Stimulated activated CD4-positive, alpha-beta T cell treated with anti-CD3 and anti-CD28 coated beads, TNF-alpha, amount 100 ng/mL, for 24 hours (primary cell): ENCODE data around the gene STAMBPL1.

Experiments
- DNase-seq, 3 experiments: peaks; one replicate each; pipeline ENCODE4 v3.0.0-alpha.2; 2020; ENCODE audit warnings: low read depth in 3 of 3

The STAMBPL1 gene

GRCh38 chr10:88892222-88892967 lies 12.3 kb downstream of the STAMBPL1 start:
- DNase-seq, result no peak

GRCh38 chr10:88893611-88894010 lies 13.6 kb downstream of the STAMBPL1 start:
- DNase-seq, result no peak

- no peak for DNase-seq
Measured at GRCh38 chr10:88895250-88895649, 15.2 kb downstream of the STAMBPL1 start.

DNA sequence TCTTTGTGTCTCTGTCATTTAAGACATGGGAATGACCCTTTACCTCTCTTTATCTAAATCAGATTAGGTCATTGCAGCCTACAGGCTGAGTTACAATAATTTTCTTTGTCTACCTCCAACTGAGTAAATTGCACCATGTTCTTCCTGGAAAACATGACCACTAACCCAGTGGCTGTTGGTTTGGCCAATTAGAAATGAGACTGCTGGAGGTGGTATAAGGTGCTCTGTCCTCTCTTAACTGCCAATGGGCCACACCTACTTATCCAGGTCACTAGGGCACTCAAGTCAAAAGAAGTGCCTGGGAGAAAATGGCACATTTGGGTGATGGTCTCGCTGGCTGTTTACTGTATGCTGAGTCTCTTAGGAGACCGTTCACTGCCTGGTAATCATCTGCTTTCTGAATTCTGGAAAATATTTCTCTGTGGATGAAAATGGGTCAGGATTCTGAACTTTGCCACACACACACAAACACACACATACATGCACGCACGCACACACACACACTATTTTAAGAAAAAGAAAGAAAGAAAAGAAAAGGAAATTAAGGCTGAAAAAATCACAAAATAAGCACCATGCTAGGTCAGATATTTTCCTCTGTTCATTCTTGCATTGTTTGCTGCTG lies 16.4 kb downstream of the STAMBPL1 start:
- no peak for DNase-seq

- peak in 1 of 3 experiments; percentile 29 for DNase-seq
Measured at GRCh38 chr10:88896994-88897853, 17.2 kb downstream of the STAMBPL1 start.

GRCh38 chr10:88898727-88899126 lies 18.7 kb downstream of the STAMBPL1 start:
- DNase-seq, result no peak

GRCh38 chr10:88899886-88900285 lies 19.8 kb downstream of the STAMBPL1 start:
- no peak for DNase-seq

DNA sequence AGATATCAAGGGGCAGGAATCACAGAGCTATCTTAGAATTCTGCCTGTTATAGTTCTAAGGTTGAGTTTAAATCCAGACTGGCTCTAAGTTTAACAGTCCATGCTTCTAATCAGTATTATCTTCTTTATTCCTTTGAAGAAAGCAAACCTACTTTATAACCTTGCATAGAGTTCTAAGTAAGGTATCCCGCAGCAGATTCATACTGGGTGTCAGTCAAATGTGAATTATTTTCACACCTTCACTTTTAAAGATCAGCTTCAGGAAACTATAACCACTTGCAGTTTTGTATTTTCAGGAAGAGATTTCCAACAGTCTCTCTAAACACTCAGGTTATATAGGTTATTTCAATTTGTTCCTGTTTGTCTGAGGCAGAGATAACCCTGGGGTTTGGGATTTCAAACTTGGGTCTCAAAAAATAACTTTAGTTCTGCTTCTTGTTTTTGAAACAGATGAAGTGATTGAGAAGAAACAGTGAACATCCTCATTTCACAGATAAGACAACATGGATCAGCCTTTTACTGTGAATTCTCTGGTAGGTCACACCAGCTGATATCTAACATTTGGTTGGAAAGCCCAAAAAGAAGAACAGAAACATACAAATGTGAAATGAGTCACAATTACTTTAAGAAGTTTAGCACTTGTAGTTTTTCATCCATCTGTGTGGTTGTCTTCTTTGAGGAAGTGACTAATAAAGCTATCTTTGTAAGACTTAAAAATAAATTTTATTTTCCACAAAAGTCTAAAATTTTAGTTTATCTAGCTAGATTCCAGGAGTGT lies 21.4 kb downstream of the STAMBPL1 start:
- no peak for DNase-seq

DNA sequence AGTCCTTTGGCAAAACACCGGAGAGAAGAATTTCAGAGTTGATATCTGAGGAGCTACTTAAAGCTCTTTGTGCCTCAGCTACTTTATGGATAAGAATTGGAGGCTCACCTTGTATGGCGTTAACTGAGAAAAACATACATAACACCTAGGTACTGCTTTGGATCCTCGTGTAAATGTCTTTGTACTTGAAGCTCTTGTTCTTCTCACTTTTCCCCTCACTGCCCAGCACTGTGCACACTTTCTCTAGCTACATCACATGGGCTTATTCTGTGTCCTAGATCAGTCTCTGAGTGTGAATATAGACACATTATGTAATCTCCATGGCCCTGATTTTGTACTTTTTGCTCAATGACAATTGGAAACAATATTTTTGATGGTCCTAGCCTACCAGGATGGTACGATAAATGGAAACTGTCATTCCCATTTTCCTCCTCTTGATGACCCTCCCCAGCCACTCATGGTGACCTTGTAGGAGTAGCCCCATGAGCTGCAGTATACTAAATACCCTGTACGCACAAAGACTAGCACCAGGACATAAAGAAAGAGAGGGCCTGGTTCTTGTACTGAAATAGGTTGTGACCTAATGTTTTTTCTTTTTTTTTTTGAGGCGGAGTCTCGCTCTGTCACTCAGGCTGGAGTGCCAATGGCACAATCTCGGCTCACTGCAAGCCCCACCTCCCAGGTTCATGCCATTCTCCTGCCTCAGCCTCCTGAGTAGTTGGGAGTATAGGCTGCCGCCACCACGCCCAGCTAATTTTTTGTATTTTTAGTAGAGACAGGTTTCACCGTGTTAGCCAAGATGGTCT lies 22.1 kb downstream of the STAMBPL1 start:
- DNase-seq, result no peak

- no peak for DNase-seq
Measured at GRCh38 chr10:88903715-88904114, 23.7 kb downstream of the STAMBPL1 start.

DNA sequence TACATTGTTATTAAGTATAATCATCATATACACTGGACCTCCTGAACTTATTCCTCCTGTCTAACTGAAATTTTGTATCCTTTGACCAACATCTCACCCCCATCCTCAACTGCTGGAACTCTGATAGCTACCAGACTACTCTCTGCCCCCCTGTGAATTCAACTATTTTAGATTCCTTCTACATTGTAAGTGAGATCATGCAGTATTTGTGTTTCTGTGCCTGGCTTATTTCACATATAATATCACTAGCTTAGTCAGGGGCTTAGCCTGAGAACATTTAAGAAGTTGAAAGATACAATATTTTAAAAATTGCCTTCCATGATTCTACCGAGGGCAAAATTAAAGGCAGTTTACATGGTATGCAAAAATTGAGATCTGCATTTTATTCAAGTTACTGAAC lies 26.9 kb downstream of the STAMBPL1 start:
- DNase-seq, result no peak

DNA sequence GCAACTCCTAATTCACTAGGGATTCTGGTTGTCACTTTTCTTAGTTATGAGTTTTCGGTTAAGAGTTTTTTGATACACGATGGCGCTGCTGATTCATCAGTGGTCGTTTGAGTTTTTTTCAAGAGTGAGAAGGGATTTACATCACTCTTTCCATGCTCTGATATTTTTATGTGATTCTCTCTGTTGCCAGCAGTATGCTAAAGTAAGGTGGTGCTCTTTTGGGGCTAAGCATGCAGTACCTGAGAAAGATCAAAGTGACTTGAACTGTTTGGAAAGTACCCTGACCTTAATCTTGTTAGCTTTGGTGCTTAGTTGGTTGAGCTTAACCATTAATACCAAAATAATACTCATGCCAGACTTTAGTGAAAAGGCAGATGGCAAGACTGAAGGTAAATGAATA lies 28.1 kb downstream of the STAMBPL1 start:
- no peak for DNase-seq

GRCh38 chr10:88911116-88911515 lies 31.1 kb downstream of the STAMBPL1 start:
- no peak for DNase-seq

DNA sequence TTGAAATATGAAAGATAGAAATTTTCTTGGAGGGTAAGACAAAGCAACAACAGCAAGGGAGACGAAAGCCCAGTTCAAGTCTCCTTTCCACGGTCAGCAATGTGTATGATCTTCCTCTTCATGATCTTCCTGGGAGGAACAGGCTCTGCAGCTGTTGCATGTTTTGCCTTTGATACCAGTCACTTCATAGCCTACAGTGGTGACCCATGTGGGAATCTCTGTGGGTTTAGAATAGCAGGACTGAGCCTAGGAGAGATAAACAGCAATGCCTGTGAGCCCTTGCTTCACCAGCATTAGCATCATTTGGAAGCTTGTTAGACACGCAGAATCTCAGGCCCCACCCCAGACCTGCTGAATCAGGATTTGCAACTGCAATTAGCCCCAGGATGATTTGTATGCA lies 31.8 kb downstream of the STAMBPL1 start:
- no peak for DNase-seq

DNA sequence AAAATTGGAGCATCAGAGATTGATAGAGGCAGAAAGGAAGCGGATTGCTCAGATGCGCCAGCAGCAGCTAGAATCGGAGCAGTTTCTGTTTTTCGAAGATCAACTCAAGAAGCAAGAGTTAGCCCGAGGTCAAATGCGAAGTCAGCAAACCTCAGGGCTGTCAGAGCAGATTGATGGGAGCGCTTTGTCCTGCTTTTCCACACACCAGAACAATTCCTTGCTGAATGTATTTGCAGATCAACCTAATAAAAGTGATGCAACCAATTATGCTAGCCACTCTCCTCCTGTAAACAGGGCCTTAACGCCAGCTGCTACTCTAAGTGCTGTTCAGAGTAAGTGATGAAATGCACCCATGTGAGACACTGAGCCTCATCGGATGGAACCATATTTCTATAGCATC lies 33.1 kb downstream of the STAMBPL1 start:
- no peak for DNase-seq

GRCh38 chr10:88913788-88914187 lies 33.7 kb downstream of the STAMBPL1 start:
- DNase-seq, result no peak

- no peak for DNase-seq
Measured at GRCh38 chr10:88915781-88916180, 35.7 kb downstream of the STAMBPL1 start.

DNA sequence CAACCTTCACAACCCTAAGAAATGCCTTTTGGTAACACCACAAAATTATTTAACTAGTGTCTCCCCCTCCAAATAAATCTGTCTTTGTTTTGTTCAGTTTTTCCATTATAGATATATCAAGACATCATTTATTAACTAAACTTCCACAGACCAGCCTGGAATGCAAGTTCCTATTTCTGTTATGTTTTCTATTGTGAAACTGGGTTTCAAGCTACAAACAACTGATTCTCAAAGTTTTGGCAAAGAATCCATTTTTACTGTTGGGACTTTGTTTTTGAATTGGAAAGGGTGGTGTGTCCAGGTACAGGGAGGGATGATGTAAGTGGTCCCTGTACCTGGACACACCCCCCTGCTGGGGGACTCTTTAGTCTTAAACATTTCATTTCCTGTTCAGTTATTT lies 36.2 kb downstream of the STAMBPL1 start:
- no peak for DNase-seq

- no peak for DNase-seq
Measured at GRCh38 chr10:88916986-88917385, 36.9 kb downstream of the STAMBPL1 start.

GRCh38 chr10:88918191-88918905 lies 38.3 kb downstream of the STAMBPL1 start:
- DNase-seq, result no peak
